Kidney (tissue), 14 donors: ENCODE data around the gene SPIRE1. TPM values are rescaled to one million over a fixed set of nuclear protein-coding genes. Genes with fewer than 3 reads are reported as not detected.
"Not testable (repeated sequence)": the region's sequence is repeated elsewhere in the genome, so short reads cannot be mapped to it uniquely, and the experiment has no call there.

Source experiments
- DNase-seq, 5 donors: peaks; one replicate each; pipeline ENCODE4 v3.0.0-alpha.2; 2013 to 2020
- FAIRE-seq: peaks from 2 replicates; lab custom pipeline; 2012; peaks lifted over from hg19 to GRCh38; lab: Jason Lieb, UNC
- H3K27ac ChIP-seq, 2 donors: one replicate each; pipeline ENCODE4 v1.7.0; 2013; ENCODE audit warnings: low read depth in 2 of 2, low read length in 2 of 2, inconsistent platforms in 1 of 2
- H3K27me3 ChIP-seq: one replicate; pipeline ENCODE4 v1.7.1; 2013; ENCODE audit warnings: low read length, inconsistent platforms; ENCODE audit not compliant: control insufficient read depth, insufficient read depth
- H3K36me3 ChIP-seq, 3 donors: one replicate each; pipeline versions ENCODE4 v1.7.0 to v1.7.1; 2013; ENCODE audit warnings: low read length in 3 of 3, control low read depth in 1 of 3, inconsistent platforms in 1 of 3; ENCODE audit not compliant: insufficient read depth in 3 of 3, control insufficient read depth in 2 of 3
- H3K4me1 ChIP-seq, 3 donors: one replicate each; pipeline versions ENCODE4 v1.7.0 to v1.7.1; 2013; ENCODE audit warnings: low read length in 3 of 3, inconsistent platforms in 1 of 3, low read depth in 1 of 3; ENCODE audit not compliant: control insufficient read depth in 2 of 3, insufficient read depth in 2 of 3
- H3K4me3 ChIP-seq, 3 donors: one replicate each; pipeline versions ENCODE4 v1.7.0 to v1.8.1; 2013; ENCODE audit warnings: low read length in 3 of 3, control low read depth in 1 of 3, inconsistent platforms in 1 of 3
- H3K9ac ChIP-seq, 3 donors: one replicate each; pipeline versions ENCODE4 v1.7.0 to v1.7.1; 2013; ENCODE audit warnings: low read length in 3 of 3, control low read depth in 1 of 3, inconsistent platforms in 1 of 3
- H3K9me3 ChIP-seq, 3 donors: one replicate each; pipeline versions ENCODE4 v1.7.0 to v1.7.1; 2013; ENCODE audit warnings: low read length in 3 of 3, control low read depth in 1 of 3, inconsistent platforms in 1 of 3; ENCODE audit not compliant: control insufficient read depth in 2 of 3, insufficient read depth in 1 of 3
- intact Hi-C: fragments of 100-400 bp; cut with DNase I; formaldehyde crosslinking; loops from one replicate; pipeline ENCODE4 v1.11.1; 2022
- polyA plus RNA-seq: library from polyadenylated mRNA; stranded (reverse); fragments of 350-450 nt; fragmentation: Illumina TruSeq; extraction: RNeasy Lipid Tissue Mini Kit (QIAGEN cat#74804); gene quantifications from one replicate; pipeline ENCODE4 v1.2.3, GENCODE V29; 2014; ENCODE audit warnings: low read depth, low replicate concordance; ENCODE audit not compliant: insufficient read depth
- total RNA-seq: library from RNA; stranded (reverse); fragmentation: NEBNext Ultra II Directional; extraction: Animal tissue kit (Norgen Biotek cat#: 25700); gene quantifications from one replicate; pipeline ENCODE4 v1.2.1, GENCODE V29; 2021
- TF ChIP-seq, protein P1 (sequence below): IDR thresholded peaks from 3 replicates; pipeline ENCODE4 v1.5.1; 2012; ENCODE audit warnings: mild to moderate bottlenecking, moderate library complexity, borderline replicate concordance; ENCODE audit not compliant: insufficient read depth; ENCODE audit errors: extremely low read depth
- donor health status: control.
- donor health status: control.
- donor health status: control.
- donor health status: control.
- donor health status: control.
- donor health status: DM: yes; HTN: yes; CAD: no.
- donor health status: Normal renal cell carcinoma (clear cell type).

Gene SPIRE1
- total and polyA plus RNA-seq, 2 donors from 2014 or later: 12.3 to 35.1 TPM

DNA sequence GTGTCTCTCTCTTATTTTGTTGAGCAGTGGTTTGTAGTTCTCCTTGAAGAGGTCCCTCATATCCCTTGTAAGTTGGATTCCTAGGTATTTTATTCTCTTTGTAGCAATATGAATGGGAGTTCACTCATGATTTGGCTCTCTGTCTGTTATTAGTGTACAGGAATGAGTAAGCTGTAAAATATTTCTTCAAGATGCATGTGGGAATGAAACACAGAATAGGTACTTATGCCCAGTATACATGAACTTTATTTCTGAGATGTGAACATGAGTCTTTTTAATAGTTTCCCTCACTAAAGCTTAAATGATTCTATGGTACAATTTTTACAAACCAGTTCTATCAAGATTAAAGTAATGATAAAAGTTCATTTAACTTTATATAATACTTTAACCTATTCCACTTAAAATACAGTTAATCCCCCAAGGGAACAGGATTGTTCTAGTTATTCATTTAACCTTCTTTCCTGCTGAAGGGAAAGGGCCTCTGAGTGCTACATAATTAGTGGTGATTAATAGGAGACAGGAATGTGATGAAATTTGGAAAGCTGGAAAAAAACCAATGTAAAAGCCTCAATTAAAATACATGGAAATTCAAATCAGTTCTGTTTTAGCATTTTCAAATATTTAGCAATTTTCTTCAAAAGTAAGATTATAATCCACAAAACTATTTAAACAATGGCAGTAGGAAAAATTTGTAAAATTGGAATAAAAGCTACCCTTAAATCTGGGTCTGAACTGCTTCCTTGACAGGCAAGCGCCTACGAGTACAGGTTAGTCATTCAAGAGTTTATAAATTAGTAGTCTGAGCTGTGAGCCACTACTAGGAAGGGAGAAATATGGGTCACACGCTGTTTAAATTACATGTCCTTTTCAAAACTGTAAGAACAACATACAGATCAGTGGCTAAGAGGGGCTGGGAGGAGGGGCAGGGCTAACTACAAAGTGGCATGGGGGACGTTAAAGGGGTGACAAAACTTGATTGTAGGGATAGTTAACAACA is 28.9 kb downstream of the SPIRE1 start:
- TF ChIP-seq, protein P1, sequence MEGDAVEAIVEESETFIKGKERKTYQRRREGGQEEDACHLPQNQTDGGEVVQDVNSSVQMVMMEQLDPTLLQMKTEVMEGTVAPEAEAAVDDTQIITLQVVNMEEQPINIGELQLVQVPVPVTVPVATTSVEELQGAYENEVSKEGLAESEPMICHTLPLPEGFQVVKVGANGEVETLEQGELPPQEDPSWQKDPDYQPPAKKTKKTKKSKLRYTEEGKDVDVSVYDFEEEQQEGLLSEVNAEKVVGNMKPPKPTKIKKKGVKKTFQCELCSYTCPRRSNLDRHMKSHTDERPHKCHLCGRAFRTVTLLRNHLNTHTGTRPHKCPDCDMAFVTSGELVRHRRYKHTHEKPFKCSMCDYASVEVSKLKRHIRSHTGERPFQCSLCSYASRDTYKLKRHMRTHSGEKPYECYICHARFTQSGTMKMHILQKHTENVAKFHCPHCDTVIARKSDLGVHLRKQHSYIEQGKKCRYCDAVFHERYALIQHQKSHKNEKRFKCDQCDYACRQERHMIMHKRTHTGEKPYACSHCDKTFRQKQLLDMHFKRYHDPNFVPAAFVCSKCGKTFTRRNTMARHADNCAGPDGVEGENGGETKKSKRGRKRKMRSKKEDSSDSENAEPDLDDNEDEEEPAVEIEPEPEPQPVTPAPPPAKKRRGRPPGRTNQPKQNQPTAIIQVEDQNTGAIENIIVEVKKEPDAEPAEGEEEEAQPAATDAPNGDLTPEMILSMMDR: no peak
- H3K36me3 ChIP-seq: no peaks in the 10 kb centered on the region
- peaks cover 0 to 2% (median 0%) of the 10 kb centered on the region in 3 donors for H3K4me1 ChIP-seq
- H3K4me3 ChIP-seq: no peak overlapping the region
- intact Hi-C loops: no loop called here
- DNase-seq (peak in 2 of 5 donors; percentile 35 to 46), FAIRE-seq (peak; percentile 78)
- H3K9ac ChIP-seq: no peak overlapping the region
- H3K27me3 ChIP-seq: no peaks in the 10 kb centered on the region
- peak overlapping the region; percentile 14 to 72 for H3K27ac ChIP-seq
- no peaks in the 10 kb centered on the region for H3K9me3 ChIP-seq

DNA sequence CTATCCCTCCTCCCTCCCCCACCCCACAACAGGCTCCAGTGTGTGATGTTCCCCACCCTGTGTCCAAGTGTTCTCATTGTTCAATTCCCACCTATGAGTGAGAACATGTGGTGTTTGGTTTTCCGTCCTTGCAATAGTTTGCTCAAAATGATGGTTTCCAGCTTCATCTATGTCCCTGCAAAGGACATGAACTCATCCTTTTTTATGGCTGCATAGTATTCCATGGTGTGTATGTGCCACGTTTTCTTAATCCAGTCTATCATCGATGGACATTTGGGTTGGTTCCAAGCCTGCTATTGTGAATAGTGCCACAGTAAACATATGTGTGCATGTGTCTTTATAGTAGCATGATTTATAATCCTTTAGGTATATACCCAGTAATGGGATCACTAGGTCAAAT is 30.7 kb downstream of the SPIRE1 start:
- H3K36me3 ChIP-seq, DNase-seq, H3K9me3 ChIP-seq, FAIRE-seq, H3K4me3 ChIP-seq, H3K9ac ChIP-seq, H3K27me3 ChIP-seq, H3K27ac ChIP-seq, H3K4me1 ChIP-seq, intact Hi-C loops: not testable (repeated sequence)

- DNase-seq (no peak), FAIRE-seq (no peak)
- H3K27me3 ChIP-seq: no peaks in the 10 kb centered on the region
- no peak overlapping the region for H3K4me3 ChIP-seq
- intact Hi-C loops: no loop called here
- H3K36me3 ChIP-seq: no peaks in the 10 kb centered on the region
- H3K9me3 ChIP-seq: no peaks in the 10 kb centered on the region
- H3K9ac ChIP-seq: no peak overlapping the region
- H3K4me1 ChIP-seq: no peaks in the 10 kb centered on the region
- TF ChIP-seq, protein P1: no peak
- H3K27ac ChIP-seq: peak overlapping the region in 1 of 2 donors; percentile 49
These were observed 32.7 kb downstream of the SPIRE1 start for GRCh38 chr18:12625241-12625640.

DNA sequence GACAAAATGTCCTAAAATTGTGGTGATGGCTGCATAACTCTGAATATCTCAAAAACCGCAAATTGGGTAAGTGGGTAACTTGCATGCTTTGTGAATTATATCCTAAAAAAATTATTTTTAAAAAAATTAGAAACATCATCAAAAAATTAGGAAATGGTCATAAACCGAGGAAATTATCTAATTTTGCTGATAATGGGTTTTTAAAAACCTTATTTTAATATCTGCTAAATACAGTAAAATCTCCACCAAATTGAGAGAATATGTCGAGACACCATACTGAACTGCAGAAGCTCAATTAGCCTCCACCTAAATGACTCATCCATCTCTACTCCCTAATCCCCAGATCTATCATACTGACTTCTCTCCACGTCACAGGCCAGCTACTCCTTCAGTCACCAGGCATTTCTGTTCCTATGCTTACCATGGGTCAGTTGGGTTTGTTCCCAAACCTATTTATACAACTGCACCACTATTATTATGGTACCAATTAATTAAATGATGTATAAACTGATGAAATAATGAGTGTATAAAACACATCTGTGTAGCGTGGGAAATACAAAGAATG is 36.1 kb downstream of the SPIRE1 start:
- no peaks in the 10 kb centered on the region for H3K9me3 ChIP-seq
- H3K36me3 ChIP-seq: no peaks in the 10 kb centered on the region
- H3K27ac ChIP-seq: no peak overlapping the region
- no peak overlapping the region for H3K4me3 ChIP-seq
- intact Hi-C loops: no loop called here
- no peak for FAIRE-seq
- TF ChIP-seq, protein P1: no peak
- H3K9ac ChIP-seq: no peak overlapping the region
- no peak for DNase-seq
- no peaks in the 10 kb centered on the region for H3K4me1 ChIP-seq
- no peaks in the 10 kb centered on the region for H3K27me3 ChIP-seq
